Muscle layer of duodenum (tissue), 2 donors: Measurements from ENCODE around the gene FERMT2.

Source experiments
- H3K27ac ChIP-seq: one replicate; pipeline ENCODE4 v1.7.0; 2013; ENCODE audit warnings: mild to moderate bottlenecking, low read length
- H3K27me3 ChIP-seq: one replicate; pipeline ENCODE4 v1.7.0; 2013; ENCODE audit warnings: low read depth, mild to moderate bottlenecking, control low read depth, low read length
- H3K36me3 ChIP-seq, 2 donors: one replicate each; pipeline ENCODE4 v1.7.0; 2013; ENCODE audit warnings: low read length in 2 of 2, control low read depth in 1 of 2, mild to moderate bottlenecking in 1 of 2; ENCODE audit not compliant: insufficient read depth in 2 of 2, control insufficient read depth in 1 of 2
- H3K4me1 ChIP-seq, 2 donors: one replicate each; pipeline ENCODE4 v1.7.0; 2013; ENCODE audit warnings: low read length in 2 of 2, mild to moderate bottlenecking in 2 of 2, control low read depth in 1 of 2, moderate library complexity in 1 of 2; ENCODE audit not compliant: insufficient read depth in 2 of 2, control insufficient read depth in 1 of 2
- H3K4me3 ChIP-seq, 2 donors: one replicate each; pipeline ENCODE4 v1.7.0; 2013; ENCODE audit warnings: low read length in 2 of 2, low read depth in 1 of 2, mild to moderate bottlenecking in 1 of 2
- H3K9me3 ChIP-seq, 2 donors: one replicate each; pipeline ENCODE4 v1.7.0; 2013; ENCODE audit warnings: low read length in 2 of 2, control low read depth in 1 of 2, mild to moderate bottlenecking in 1 of 2; ENCODE audit not compliant: control insufficient read depth in 1 of 2
- donor health status: healthy.

Gene FERMT2

GRCh38 chr14:52845081-52845480 is 105.8 kb downstream of the FERMT2 start:
- H3K4me3 ChIP-seq = no peak overlapping the region
- H3K4me1 ChIP-seq = peaks cover 0 to 8% of the 10 kb centered on the region in 2 donors
- H3K27me3 ChIP-seq = no peaks in the 10 kb centered on the region
- no peak overlapping the region for H3K27ac ChIP-seq
- H3K9me3 ChIP-seq = no peaks in the 10 kb centered on the region
- no peaks in the 10 kb centered on the region for H3K36me3 ChIP-seq

- Histone ChIP-seq H3K27ac (peak overlapping the region; percentile 45), H3K27me3 (no peaks in the 10 kb centered on the region), H3K4me3 (no peak overlapping the region), H3K4me1 (peaks cover 0 to 8% of the 10 kb centered on the region in 2 donors), H3K9me3 (no peaks in the 10 kb centered on the region), H3K36me3 (no peaks in the 10 kb centered on the region)
Observed at GRCh38 chr14:52844262-52845060, 106.4 kb downstream of the FERMT2 start.

- Histone ChIP-seq H3K4me3 (no peak overlapping the region), H3K27me3 (no peaks in the 10 kb centered on the region), H3K4me1 (peaks cover 0 to 8% of the 10 kb centered on the region in 2 donors), H3K9me3 (no peaks in the 10 kb centered on the region), H3K27ac (no peak overlapping the region), H3K36me3 (no peaks in the 10 kb centered on the region)
Observed at GRCh38 chr14:52840877-52841276, 110.0 kb downstream of the FERMT2 start.

- H3K36me3 ChIP-seq = no peaks in the 10 kb centered on the region
- H3K4me3 ChIP-seq = no peak overlapping the region
- no peak overlapping the region for H3K27ac ChIP-seq
- no peaks in the 10 kb centered on the region for H3K27me3 ChIP-seq
- peaks cover 0 to 8% of the 10 kb centered on the region in 2 donors for H3K4me1 ChIP-seq
- H3K9me3 ChIP-seq = no peaks in the 10 kb centered on the region
Observed at GRCh38 chr14:52837451-52837850, 113.4 kb downstream of the FERMT2 start.

GRCh38 chr14:52836063-52836462 is 114.8 kb downstream of the FERMT2 start:
- no peaks in the 10 kb centered on the region for H3K9me3 ChIP-seq
- H3K27me3 ChIP-seq = no peaks in the 10 kb centered on the region
- H3K4me3 ChIP-seq = no peak overlapping the region
- H3K4me1 ChIP-seq = peaks cover 0 to 5% of the 10 kb centered on the region in 2 donors
- no peak overlapping the region for H3K27ac ChIP-seq
- H3K36me3 ChIP-seq = no peaks in the 10 kb centered on the region

- no peak overlapping the region for H3K4me3 ChIP-seq
- no peaks in the 10 kb centered on the region for H3K4me1 ChIP-seq
- H3K9me3 ChIP-seq = no peaks in the 10 kb centered on the region
- H3K27me3 ChIP-seq = no peaks in the 10 kb centered on the region
- no peaks in the 10 kb centered on the region for H3K36me3 ChIP-seq
- no peak overlapping the region for H3K27ac ChIP-seq
Observed at GRCh38 chr14:52835122-52835903, 115.5 kb downstream of the FERMT2 start.

GRCh38 chr14:52834440-52834842 is 116.4 kb downstream of the FERMT2 start:
- peaks cover 0 to 3% of the 10 kb centered on the region in 2 donors for H3K4me1 ChIP-seq
- no peaks in the 10 kb centered on the region for H3K9me3 ChIP-seq
- no peak overlapping the region for H3K4me3 ChIP-seq
- no peaks in the 10 kb centered on the region for H3K27me3 ChIP-seq
- no peaks in the 10 kb centered on the region for H3K36me3 ChIP-seq
- no peak overlapping the region for H3K27ac ChIP-seq

- no peaks in the 10 kb centered on the region for H3K27me3 ChIP-seq
- H3K4me3 ChIP-seq = no peak overlapping the region
- no peak overlapping the region for H3K27ac ChIP-seq
- peaks cover 0 to 3% of the 10 kb centered on the region in 2 donors for H3K4me1 ChIP-seq
- H3K9me3 ChIP-seq = no peaks in the 10 kb centered on the region
- H3K36me3 ChIP-seq = no peaks in the 10 kb centered on the region
Observed at GRCh38 chr14:52833891-52834290, 117.0 kb downstream of the FERMT2 start.

- Histone ChIP-seq H3K27me3 (no peaks in the 10 kb centered on the region), H3K27ac (no peak overlapping the region), H3K4me3 (no peak overlapping the region), H3K9me3 (no peaks in the 10 kb centered on the region), H3K4me1 (peaks cover 0 to 3% of the 10 kb centered on the region in 2 donors), H3K36me3 (no peaks in the 10 kb centered on the region)
Observed at GRCh38 chr14:52829527-52830185, 121.2 kb downstream of the FERMT2 start.

- H3K36me3 ChIP-seq = no peaks in the 10 kb centered on the region
- no peaks in the 10 kb centered on the region for H3K9me3 ChIP-seq
- H3K4me1 ChIP-seq = peaks cover 0 to 3% of the 10 kb centered on the region in 2 donors
- H3K27me3 ChIP-seq = no peaks in the 10 kb centered on the region
- no peak overlapping the region for H3K27ac ChIP-seq
- H3K4me3 ChIP-seq = no peak overlapping the region
Observed at GRCh38 chr14:52827426-52827825, 123.4 kb downstream of the FERMT2 start.

- Histone ChIP-seq H3K27me3 (no peaks in the 10 kb centered on the region), H3K9me3 (no peaks in the 10 kb centered on the region), H3K4me3 (no peak overlapping the region), H3K36me3 (no peaks in the 10 kb centered on the region), H3K27ac (no peak overlapping the region), H3K4me1 (peaks cover 0 to 3% of the 10 kb centered on the region in 2 donors)
Observed at GRCh38 chr14:52825085-52825484, 125.8 kb downstream of the FERMT2 start.
